GM21619 (cell line): Measurements from ENCODE around the gene SUMO1.
"Not testable (repeated sequence)": the region's sequence is repeated elsewhere in the genome, so short reads cannot be mapped to it uniquely, and the experiment has no call there.

ENCODE experiments used
- ATAC-seq: cut with Tn5 transposase; IDR thresholded peaks from one replicate; pipeline ENCODE4 v1.9.1; 2021; ENCODE audit not compliant: unreplicated experiment

The SUMO1 gene

GRCh38 chr2:202238234-202239197 is at the start of gene SUMO1:
Gene SUMO1 (minus strand): TSS chr2:202238597. CDS start chr2:202238451, 146 bp downstream.
- ATAC-seq, result peak; percentile 97

GRCh38 chr2:202286595-202286994 is 48.2 kb upstream of the SUMO1 start:
- ATAC-seq, result no peak

- no peak for ATAC-seq
Measured at GRCh38 chr2:202278944-202279343, 40.5 kb upstream of the SUMO1 start.

GRCh38 chr2:202278036-202278760 is 39.8 kb upstream of the SUMO1 start:
- peak; percentile 52 for ATAC-seq

GRCh38 chr2:202276078-202276720 is 37.8 kb upstream of the SUMO1 start:
- not testable (repeated sequence) for ATAC-seq

- ATAC-seq, result no peak
Measured at GRCh38 chr2:202270487-202270886, 32.1 kb upstream of the SUMO1 start.

GRCh38 chr2:202269585-202269984 is 31.2 kb upstream of the SUMO1 start:
- no peak for ATAC-seq

GRCh38 chr2:202267495-202267894 is 29.1 kb upstream of the SUMO1 start:
- no peak for ATAC-seq

- ATAC-seq, result peak; percentile 85
Measured at GRCh38 chr2:202265467-202266277, 27.3 kb upstream of the SUMO1 start, which contains the start of gene NOP58. Gene NOP58 (plus strand): TSS chr2:202265763. CDS start chr2:202265942, 179 bp downstream.

GRCh38 chr2:202261531-202261930 is 23.1 kb upstream of the SUMO1 start:
- ATAC-seq, result no peak

- no peak for ATAC-seq
Measured at GRCh38 chr2:202251494-202251893, 13.1 kb upstream of the SUMO1 start.

- no peak for ATAC-seq
Measured at GRCh38 chr2:202249521-202250253, 11.3 kb upstream of the SUMO1 start.

- ATAC-seq, result not testable (repeated sequence)
Measured at GRCh38 chr2:202247710-202248109, 9.3 kb upstream of the SUMO1 start.

- ATAC-seq, result peak; percentile 32
Measured at GRCh38 chr2:202237787-202238233, 587 bp downstream of the SUMO1 start.

- ATAC-seq, result no peak
Measured at GRCh38 chr2:202221873-202222272, 16.5 kb downstream of the SUMO1 start.

GRCh38 chr2:202215179-202215578 is 23.2 kb downstream of the SUMO1 start:
- ATAC-seq, result no peak

- no peak for ATAC-seq
Measured at GRCh38 chr2:202208526-202208925, 29.9 kb downstream of the SUMO1 start.

GRCh38 chr2:202204855-202205254 is 33.5 kb downstream of the SUMO1 start:
- ATAC-seq, result no peak

- no peak for ATAC-seq
Measured at GRCh38 chr2:202203348-202203747, 35.0 kb downstream of the SUMO1 start.
